Measurements from ENCODE around the gene ABHD2. TPM values are rescaled to one million over a fixed set of nuclear protein-coding genes. Genes with fewer than 3 reads are reported as not detected.

ABHD2 gene
- total and polyA plus RNA-seq, 2 experiments from 2014 or later: 5.2 to 15.2 TPM

GRCh38 chr15:89078851-89079810, 9.1 kb upstream of the ABHD2 start:
- peaks cover 5% of the 10 kb centered on the region; the same call in 1 of the 3 replicates for H3K9me3 Mint-ChIP-seq
- peaks cover 19% of the 10 kb centered on the region for H3K4me1 Mint-ChIP-seq
- Histone ChIP-seq H3K4me3 (no peak overlapping the region), H3K4me2 (no peak overlapping the region), H2AFZ (0 out of 2 replicates have a peak overlapping the region, but pooled peaks have one; percentile 53), H3K27me3 (ENCODE audit: insufficient read depth) (no peaks in the 10 kb centered on the region), H3K4me1 (ENCODE audit: insufficient read depth) (peaks cover 17% of the 10 kb centered on the region), H3K27ac (ENCODE audit: low read depth) (no peak overlapping the region), H3K9me2 (ENCODE audit: insufficient read depth) (no peaks in the 10 kb centered on the region), H3K79me2 (replicated peaks; ENCODE audit: insufficient read depth) (no peaks in the 10 kb centered on the region), H3F3A (replicated peaks; ENCODE audit: low read depth) (0 out of 2 replicates have a peak, but pooled peaks cover 2% of the 10 kb centered on the region), H3K36me3 (ENCODE audit: insufficient read depth) (no peaks in the 10 kb centered on the region; the same call in 1 of the 2 replicates), H4K20me1 (replicated peaks; ENCODE audit: insufficient read depth) (no peaks in the 10 kb centered on the region)
- H3K27me3 Mint-ChIP-seq (ENCODE audit: insufficient read depth, low read depth, poor library complexity): peaks cover 4% of the 10 kb centered on the region
- no peak overlapping the region for H3K4me3 Mint-ChIP-seq
- ATAC-seq (no peak), DNase-seq (ENCODE audit: low spot score) (no peak)
- no peak overlapping the region for H3K27ac Mint-ChIP-seq
- TF ChIP-seq REST (IDR thresholded peaks at IDR 0.05; ENCODE audit: unreplicated experiment): no peak
- no peak for TF ChIP-seq CTCF (conservative IDR thresholded peaks at IDR 0.05; ENCODE audit: low read depth in 2 of 2)
- no peak for TF ChIP-seq STAT1 (IDR thresholded peaks at IDR 0.05; ENCODE audit: unreplicated experiment)
- TF ChIP-seq CREB1 (CRISPR knock-in tag; IDR thresholded peaks at IDR 0.05; ENCODE audit: low read depth): no peak
- no peak for TF ChIP-seq NANOG (IDR thresholded peaks at IDR 0.05; ENCODE audit: borderline replicate concordance)
- no peak for TF ChIP-seq ZNF462 (CRISPR knock-in tag; IDR thresholded peaks at IDR 0.05)
- no peak for TF ChIP-seq EZH2 (IDR thresholded peaks at IDR 0.05; ENCODE audit: low read depth, unreplicated experiment)
- no peak for TF ChIP-seq POLR2AphosphoS5 (IDR thresholded peaks at IDR 0.05; ENCODE audit: low read depth)
- no peak for TF ChIP-seq ETS1 (IDR thresholded peaks at IDR 0.05)
- no peak for TF ChIP-seq ZNF114 (CRISPR knock-in tag; IDR thresholded peaks at IDR 0.05)
- no peak for TF ChIP-seq ZNF331 (CRISPR knock-in tag; IDR thresholded peaks at IDR 0.05; ENCODE audit: low read depth)
- no peaks in the 10 kb centered on the region for H3K36me3 Mint-ChIP-seq (ENCODE audit: low read depth)

Measured in GM23338 (cell line).